Inferior parietal cortex (tissue), 1 donor: ENCODE results near the gene KLHL11.

ENCODE experiments used
- DNase-seq: peaks from one replicate; pipeline ENCODE4 v3.0.0-alpha.2; 2016; ENCODE audit errors: extremely low spot score

The KLHL11 gene

GRCh38 chr17:41810659-41811548 is 54.3 kb downstream of the KLHL11 start:
- no peak for DNase-seq

- no peak for DNase-seq
These were observed 58.4 kb downstream of the KLHL11 start for GRCh38 chr17:41806685-41807445.
